Measurements from ENCODE around the gene CTSW. TPM values are rescaled to one million over a fixed set of nuclear protein-coding genes. Genes with fewer than 3 reads are reported as not detected.

Gene CTSW
- total RNA-seq, 3 donors from 2014 or later (not counting 1 experiment from before 2014, with no cell fraction given) = 765 to 1,016 (median 976) TPM

DNA sequence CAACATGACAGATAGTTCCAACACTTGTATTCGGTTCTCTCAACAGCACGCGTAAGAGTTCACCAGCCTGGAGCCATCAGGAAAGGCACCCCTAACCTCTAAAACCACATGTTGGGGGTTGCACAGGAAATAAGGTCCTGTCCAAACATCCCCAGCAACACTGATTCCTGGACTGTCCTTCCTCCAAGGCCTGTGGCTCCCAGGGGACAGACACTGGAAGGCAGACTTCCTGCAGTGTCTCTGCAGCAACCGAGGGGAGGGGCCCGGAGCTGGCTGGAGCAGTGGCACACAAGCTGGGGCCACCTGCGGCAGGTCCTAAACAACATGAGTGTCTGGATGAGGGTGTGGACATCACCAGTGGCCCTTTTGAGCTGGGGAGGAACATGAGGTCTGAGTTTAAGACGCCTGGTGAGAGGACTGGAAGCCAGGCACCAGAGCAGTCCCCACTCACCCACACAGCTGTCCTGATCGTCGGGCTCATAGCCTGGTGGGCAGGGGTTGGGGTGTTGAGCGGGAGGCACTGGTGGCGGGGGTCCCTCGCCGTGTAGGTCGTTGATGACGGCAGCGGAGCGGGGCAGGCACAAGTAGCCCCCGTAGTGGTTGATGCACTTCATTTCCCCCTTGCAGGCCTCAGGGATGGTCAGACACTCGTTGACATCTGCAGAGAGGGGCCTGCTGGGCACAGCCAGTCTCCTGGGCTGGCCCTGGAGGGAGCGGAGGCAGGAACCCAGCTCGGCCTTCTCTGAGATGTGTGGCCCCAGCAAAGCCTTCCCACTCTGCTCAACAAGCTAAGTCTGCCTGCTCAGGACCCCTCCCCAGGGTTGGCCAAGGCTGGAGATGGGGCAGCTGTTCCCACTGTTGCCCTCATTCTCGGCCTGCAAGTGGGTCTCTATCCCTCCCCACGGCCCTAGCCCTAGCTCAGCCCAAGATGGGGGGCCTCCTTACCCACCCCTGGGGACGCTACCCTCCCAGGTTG, 8.6 kb upstream of the CTSW start:
- Mint-ChIP-seq H3K36me3 (no peaks in the 10 kb centered on the region), H3K27ac (peak overlapping the region; percentile 26 to 65), H3K9me3 (no peaks in the 10 kb centered on the region), H3K27me3 (ENCODE audit: low read depth in 2 of 2) (no peaks in the 10 kb centered on the region), H3K4me3 (peak overlapping the region; percentile 33), H3K4me1 (peaks cover 24 to 34% of the 10 kb centered on the region in 2 donors)
- ATAC-seq = no peak
- Histone ChIP-seq H3K4me3 (ENCODE audit: low read length) (no peak overlapping the region), H3K4me1 (ENCODE audit: control insufficient read depth, insufficient read depth, low read length) (peaks cover 36% of the 10 kb centered on the region), H3K9me3 (ENCODE audit: control insufficient read depth, insufficient read depth, low read length) (no peaks in the 10 kb centered on the region), H3K36me3 (ENCODE audit: control insufficient read depth, insufficient read depth, low read length) (peaks cover 7% of the 10 kb centered on the region), H3K27me3 (ENCODE audit: control insufficient read depth, insufficient read depth, low read length) (no peaks in the 10 kb centered on the region), H3K27ac (ENCODE audit: low read length) (no peak overlapping the region)
- WGBS (ENCODE audit: insufficient coverage) = 61% methylated on average over 24 of the region's 24 CpGs
- TF ChIP-seq, protein P1, sequence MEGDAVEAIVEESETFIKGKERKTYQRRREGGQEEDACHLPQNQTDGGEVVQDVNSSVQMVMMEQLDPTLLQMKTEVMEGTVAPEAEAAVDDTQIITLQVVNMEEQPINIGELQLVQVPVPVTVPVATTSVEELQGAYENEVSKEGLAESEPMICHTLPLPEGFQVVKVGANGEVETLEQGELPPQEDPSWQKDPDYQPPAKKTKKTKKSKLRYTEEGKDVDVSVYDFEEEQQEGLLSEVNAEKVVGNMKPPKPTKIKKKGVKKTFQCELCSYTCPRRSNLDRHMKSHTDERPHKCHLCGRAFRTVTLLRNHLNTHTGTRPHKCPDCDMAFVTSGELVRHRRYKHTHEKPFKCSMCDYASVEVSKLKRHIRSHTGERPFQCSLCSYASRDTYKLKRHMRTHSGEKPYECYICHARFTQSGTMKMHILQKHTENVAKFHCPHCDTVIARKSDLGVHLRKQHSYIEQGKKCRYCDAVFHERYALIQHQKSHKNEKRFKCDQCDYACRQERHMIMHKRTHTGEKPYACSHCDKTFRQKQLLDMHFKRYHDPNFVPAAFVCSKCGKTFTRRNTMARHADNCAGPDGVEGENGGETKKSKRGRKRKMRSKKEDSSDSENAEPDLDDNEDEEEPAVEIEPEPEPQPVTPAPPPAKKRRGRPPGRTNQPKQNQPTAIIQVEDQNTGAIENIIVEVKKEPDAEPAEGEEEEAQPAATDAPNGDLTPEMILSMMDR (IDR thresholded peaks at IDR 0.05) = no peak
- intact Hi-C loops (cut with micrococcal nuclease) = no loop called here
- no peak for DNase-seq

DNA sequence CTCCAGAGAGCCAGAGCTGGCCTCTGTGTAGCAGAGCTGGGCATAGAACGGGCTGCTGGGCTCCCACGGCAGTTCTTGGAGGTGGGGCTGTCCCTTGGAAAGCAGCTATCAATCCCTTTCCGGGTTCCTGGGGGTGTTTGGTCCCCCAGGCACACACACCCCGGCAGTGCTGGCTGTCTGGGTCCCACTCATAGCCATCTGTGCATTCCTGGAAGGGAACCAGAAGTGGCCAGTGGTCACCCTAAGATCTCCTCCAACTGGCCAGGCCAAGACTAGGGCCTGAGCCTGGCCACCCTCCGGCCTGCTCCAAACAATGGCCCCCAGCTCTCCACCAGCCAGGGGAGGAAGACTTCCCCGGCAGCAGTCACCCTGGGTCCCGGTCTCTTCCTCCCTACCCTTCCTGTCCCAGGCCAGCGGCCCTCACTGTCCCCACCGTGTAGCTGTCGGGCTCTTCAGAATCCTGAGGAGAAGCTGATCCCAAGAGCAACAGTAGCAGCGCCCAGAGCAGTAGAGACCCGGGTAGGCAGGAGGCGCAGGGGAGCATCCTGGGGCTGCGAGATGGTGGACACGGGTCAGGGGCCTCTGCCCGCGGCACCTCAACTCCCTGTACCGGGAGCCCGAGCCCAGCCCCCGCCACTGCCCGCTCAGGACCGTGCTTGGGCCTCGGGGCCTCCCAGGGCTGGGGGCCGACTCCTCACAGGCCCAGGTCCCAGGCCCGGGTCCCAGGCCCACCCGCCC, 7.7 kb upstream of the CTSW start:
- Histone ChIP-seq H3K4me1 (ENCODE audit: control insufficient read depth, insufficient read depth, low read length) (peaks cover 40% of the 10 kb centered on the region), H3K36me3 (ENCODE audit: control insufficient read depth, insufficient read depth, low read length) (peaks cover 2% of the 10 kb centered on the region), H3K27me3 (ENCODE audit: control insufficient read depth, insufficient read depth, low read length) (no peaks in the 10 kb centered on the region), H3K4me3 (ENCODE audit: low read length) (no peak overlapping the region), H3K27ac (ENCODE audit: low read length) (no peak overlapping the region), H3K9me3 (ENCODE audit: control insufficient read depth, insufficient read depth, low read length) (no peaks in the 10 kb centered on the region)
- Mint-ChIP-seq H3K27me3 (ENCODE audit: low read depth in 2 of 2) (no peaks in the 10 kb centered on the region), H3K36me3 (no peaks in the 10 kb centered on the region), H3K4me1 (peaks cover 24 to 31% of the 10 kb centered on the region in 2 donors), H3K9me3 (no peaks in the 10 kb centered on the region), H3K27ac (peak overlapping the region; percentile 26 to 65), H3K4me3 (peak overlapping the region; percentile 53)
- intact Hi-C loops (cut with micrococcal nuclease) = loop anchor here (2.0 kb wide), 1 partner anchor 13 kb away; the partner anchor contains the start of gene CFL1
- no peak for ATAC-seq
- 82% methylated on average over 26 of the region's 26 CpGs for WGBS (ENCODE audit: insufficient coverage)
- no peak for DNase-seq
- TF ChIP-seq, protein P1 (IDR thresholded peaks at IDR 0.05) = no peak

DNA sequence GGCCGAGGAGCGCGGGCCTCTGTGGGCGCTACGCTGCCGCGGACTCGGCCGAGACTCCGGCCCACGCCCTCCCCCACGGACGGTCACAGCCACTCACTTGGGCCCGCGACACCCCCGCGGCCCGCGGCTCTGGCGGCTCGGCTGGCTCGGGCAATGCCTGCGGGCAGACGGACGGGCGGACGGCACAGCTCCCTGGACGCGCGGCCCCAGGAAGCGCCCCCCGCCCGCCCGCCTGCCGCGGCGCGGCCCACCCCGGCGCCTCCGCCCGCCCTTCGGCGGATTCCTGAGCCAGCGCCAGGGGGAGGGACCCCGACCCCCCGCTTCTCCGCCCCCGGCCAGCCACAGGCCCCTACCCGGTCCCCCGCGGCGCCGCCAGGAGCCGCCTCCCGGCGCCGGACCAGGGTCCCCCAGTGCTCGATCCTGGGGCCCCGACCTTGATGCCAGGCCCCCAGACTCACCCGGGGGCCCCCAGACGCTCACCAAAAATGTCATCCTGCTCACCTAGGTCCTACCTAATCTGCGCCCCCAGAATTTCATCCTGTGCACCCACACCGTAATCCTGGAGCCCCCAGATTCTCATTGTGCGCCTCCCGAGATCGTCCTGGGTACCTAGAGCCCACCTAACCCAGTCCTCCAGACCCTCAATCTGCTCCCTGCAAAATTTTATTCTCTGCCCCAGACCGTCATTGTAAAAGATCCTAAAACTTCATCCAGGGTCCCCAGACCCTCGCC, 6.9 kb upstream of the CTSW start, which contains the start of gene EFEMP2:
EFEMP2 (minus strand) TSS at position 215 of the 732 bp plus-strand sequence. CDS start 446 bp downstream, outside the sequence.
- Mint-ChIP-seq H3K27me3 (ENCODE audit: low read depth in 2 of 2) (no peaks in the 10 kb centered on the region), H3K4me3 (peak within 1 kb of the TSS; percentile 96), H3K36me3 (no peaks in the 10 kb centered on the region), H3K9me3 (no peaks in the 10 kb centered on the region), H3K4me1 (peaks cover 24 to 31% of the 10 kb centered on the region in 2 donors), H3K27ac (peak within 1 kb of the TSS; percentile 92 to 97)
- Histone ChIP-seq H3K4me3 (ENCODE audit: low read length) (peak within 1 kb of the TSS; percentile 54), H3K4me1 (ENCODE audit: control insufficient read depth, insufficient read depth, low read length) (peaks cover 45% of the 10 kb centered on the region), H3K27ac (ENCODE audit: low read length) (peak within 1 kb of the TSS; percentile 93), H3K36me3 (ENCODE audit: control insufficient read depth, insufficient read depth, low read length) (no peaks in the 10 kb centered on the region), H3K9me3 (ENCODE audit: control insufficient read depth, insufficient read depth, low read length) (no peaks in the 10 kb centered on the region), H3K27me3 (ENCODE audit: control insufficient read depth, insufficient read depth, low read length) (no peaks in the 10 kb centered on the region)
- ATAC-seq (no peak), DNase-seq (peak in 1 of 2 donors; percentile 33)
- intact Hi-C loops (cut with micrococcal nuclease) = loop anchor here (2.0 kb wide), 1 partner anchor 14 kb away; the partner anchor contains the start of gene CFL1
- TF ChIP-seq, protein P1 (IDR thresholded peaks at IDR 0.05) = no peak
- WGBS (ENCODE audit: insufficient coverage) = 3% methylated on average over 68 of the region's 69 CpGs
